GM19463 (cell line): ENCODE results near the gene HIP1.
"Not testable (repeated sequence)": the region's sequence is repeated elsewhere in the genome, so short reads cannot be mapped to it uniquely, and the experiment has no call there.

Experiments
- ATAC-seq: cut with Tn5 transposase; IDR thresholded peaks from one replicate; pipeline ENCODE4 v1.9.1; 2021; ENCODE audit warnings: mild to moderate bottlenecking, moderate library complexity; ENCODE audit not compliant: unreplicated experiment

Gene HIP1

GRCh38 chr7:75534727-75535307 lies 203.9 kb downstream of the HIP1 start:
- ATAC-seq: peak; percentile 82

- no peak for ATAC-seq
These were observed 204.8 kb downstream of the HIP1 start for GRCh38 chr7:75533926-75534325.

GRCh38 chr7:75532639-75533038 lies 206.1 kb downstream of the HIP1 start:
- no peak for ATAC-seq

- ATAC-seq: no peak
These were observed 207.4 kb downstream of the HIP1 start for GRCh38 chr7:75531359-75531821.

DNA sequence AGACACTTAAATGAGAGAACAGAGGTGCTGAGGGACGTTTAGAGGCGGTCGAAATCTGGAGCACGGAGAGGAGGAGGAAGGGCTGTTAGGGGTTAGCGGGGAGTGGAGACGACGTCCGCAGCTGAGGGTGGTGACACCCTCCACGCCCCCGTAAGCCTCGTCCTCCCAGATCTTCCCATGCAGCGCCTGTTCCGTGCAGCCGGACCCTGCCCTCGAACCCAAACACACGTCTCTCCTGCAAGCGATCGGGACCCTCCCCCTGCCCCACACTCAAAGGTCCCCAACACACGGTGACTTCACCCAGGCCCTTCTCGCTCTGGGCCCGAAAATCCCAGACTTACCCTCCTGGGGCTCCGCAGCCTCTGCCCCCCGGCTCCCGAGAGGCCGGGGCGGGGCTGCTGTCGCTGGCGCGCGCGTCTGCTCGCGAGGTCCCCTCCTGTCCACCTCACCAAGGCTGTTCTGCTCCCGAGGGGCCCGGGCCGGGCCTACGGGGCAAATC lies 211.5 kb downstream of the HIP1 start:
- not testable (repeated sequence) for ATAC-seq

GRCh38 chr7:75521727-75522126 lies 217.0 kb downstream of the HIP1 start:
- ATAC-seq: not testable (repeated sequence)

DNA sequence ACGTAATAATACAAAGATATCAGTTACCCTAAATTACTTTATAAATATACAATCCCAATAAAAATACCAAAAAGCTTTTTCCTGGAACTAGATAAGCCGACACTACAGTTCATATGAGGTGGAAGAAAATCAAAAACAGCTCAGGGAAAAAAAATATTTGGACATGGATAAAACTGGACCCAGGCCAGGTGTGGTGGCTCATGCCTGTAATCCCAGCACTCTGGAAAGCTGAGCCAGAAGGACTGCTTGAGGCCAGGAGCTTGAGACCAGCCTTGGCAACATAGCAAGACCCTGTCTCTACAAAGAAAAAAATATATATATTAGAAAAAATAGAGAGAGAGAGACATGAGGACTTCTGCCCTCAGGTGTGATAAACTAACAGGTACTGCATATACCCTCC lies 219.9 kb downstream of the HIP1 start:
- not testable (repeated sequence) for ATAC-seq

- ATAC-seq: peak; percentile 53
These were observed 229.7 kb downstream of the HIP1 start for GRCh38 chr7:75509033-75509432.

DNA sequence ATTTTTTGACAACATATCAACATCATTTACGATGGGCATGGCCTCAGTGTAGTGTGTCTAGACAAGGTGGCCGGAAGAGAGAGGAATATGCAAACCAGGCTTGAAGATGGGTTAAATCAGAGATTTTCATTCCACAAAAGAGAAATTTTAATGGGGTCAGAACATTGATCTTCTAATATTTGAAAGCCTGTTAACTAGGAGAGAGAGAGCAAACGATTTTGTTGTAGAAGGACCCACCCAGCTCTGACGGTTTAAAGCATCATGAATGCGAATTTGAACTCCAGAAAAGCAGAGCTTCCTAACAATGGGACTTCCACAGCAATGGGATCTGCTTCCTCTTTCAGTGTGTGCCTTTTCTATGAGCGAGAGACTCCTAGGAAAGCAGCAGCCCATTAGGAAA lies 246.7 kb downstream of the HIP1 start, which contains the start of gene SPDYE5:
Gene SPDYE5, plus strand, starts transcription at position 301 of the 400 bp plus-strand sequence. CDS start 1,728 bp downstream, outside the sequence.
- not testable (repeated sequence) for ATAC-seq

- peak; percentile 99 for ATAC-seq
These were observed 252.6 kb downstream of the HIP1 start, which contains the start of gene POM121C for GRCh38 chr7:75485979-75486643. Gene POM121C, minus strand, starts transcription at chr7:75486299. Its CDS starts 44,803 bp downstream, at chr7:75441496.

- ATAC-seq: not testable (repeated sequence)
These were observed 253.3 kb downstream of the HIP1 start for GRCh38 chr7:75485355-75485978.
